Naive thymus-derived CD4-positive, alpha-beta T cell (primary cell): ENCODE results near the gene C15orf39. TPM values are rescaled to one million over a fixed set of nuclear protein-coding genes. Genes with fewer than 3 reads are reported as not detected.
A peak's percentile ranks its signal among the peaks of the same experiment; 100 is the strongest.

Experiments used
- ATAC-seq: fragments of 150-1000 bp; cut with Tn5 transposase; 2 replicates; pipeline ENCODE4 v1.10.0; 2021; ENCODE audit warnings: mild to moderate bottlenecking, moderate library complexity
- CTCF ChIA-PET: fragments of 350-600 bp; sonication (Branson Sonifier 250); formaldehyde crosslinking; loops from one replicate; lab custom pipeline; 2021; ENCODE audit warnings: antibody characterized with exemption; lab: Charles Lee
- POLR2A ChIA-PET: fragments of 350-600 bp; sonication (Branson Sonifier 250); formaldehyde crosslinking; loops from one replicate; lab custom pipeline; 2021; ENCODE audit warnings: antibody characterized with exemption, inconsistent platforms; lab: Charles Lee
- DNase-seq, 9 donors: peaks; one replicate each; pipeline versions ENCODE4 v3.0.0 to v3.0.0-alpha.2; 2020 to 2022; ENCODE audit warnings: mixed read lengths in 1 of 9
- H3K27ac ChIP-seq: one replicate; pipeline ENCODE4 v1.7.0; 2013; ENCODE audit warnings: mild to moderate bottlenecking, low read depth, low read length, moderate library complexity
- H3K27me3 ChIP-seq, 2 donors: one replicate each; pipeline ENCODE4 v1.7.0; 2013; ENCODE audit warnings: low read length in 2 of 2, mild to moderate bottlenecking in 2 of 2, moderate library complexity in 2 of 2; ENCODE audit not compliant: control insufficient read depth in 2 of 2, insufficient read depth in 2 of 2
- H3K36me3 ChIP-seq, 3 experiments: 1 replicate in 2 of 3; 2 replicates in 1 of 3; pipeline ENCODE4 v1.7.0; 2013; ENCODE audit warnings: low read length in 3 of 3, mild to moderate bottlenecking in 3 of 3, moderate library complexity in 1 of 3; ENCODE audit not compliant: insufficient read depth in 3 of 3, control insufficient read depth in 2 of 3
- H3K4me1 ChIP-seq, 2 donors: one replicate each; pipeline ENCODE4 v1.7.0; 2013; ENCODE audit warnings: low read length in 2 of 2, mild to moderate bottlenecking in 2 of 2, moderate library complexity in 1 of 2; ENCODE audit not compliant: control insufficient read depth in 2 of 2, insufficient read depth in 2 of 2
- H3K4me3 ChIP-seq: 2 replicates; pipeline ENCODE4 v1.7.0; 2013; ENCODE audit warnings: mild to moderate bottlenecking, low read length
- H3K9me3 ChIP-seq, 3 experiments: 1 replicate in 2 of 3; 2 replicates in 1 of 3; pipeline ENCODE4 v1.7.0; 2013; ENCODE audit warnings: low read length in 3 of 3; ENCODE audit not compliant: control insufficient read depth in 2 of 3
- H3K27ac Mint-ChIP-seq, 9 donors: one replicate each; pipeline ENCODE4 v1.8.0; 2020 to 2022; ENCODE audit warnings: mixed read lengths in 9 of 9, mild to moderate bottlenecking in 8 of 9, moderate library complexity in 5 of 9, inconsistent platforms in 2 of 9
- H3K27me3 Mint-ChIP-seq, 5 donors: one replicate each; pipeline ENCODE4 v1.8.0; 2021 to 2022; ENCODE audit warnings: mixed read lengths in 5 of 5, mild to moderate bottlenecking in 1 of 5
- H3K36me3 Mint-ChIP-seq, 5 donors: one replicate each; pipeline ENCODE4 v1.8.0; 2020 to 2022; ENCODE audit warnings: mixed read lengths in 5 of 5, mild to moderate bottlenecking in 3 of 5, inconsistent platforms in 1 of 5
- H3K4me1 Mint-ChIP-seq, 7 donors: one replicate each; pipeline ENCODE4 v1.8.0; 2020 to 2022; ENCODE audit warnings: mixed read lengths in 7 of 7, mild to moderate bottlenecking in 3 of 7, inconsistent platforms in 1 of 7
- H3K4me3 Mint-ChIP-seq, 10 donors: one replicate each; pipeline ENCODE4 v1.8.0; 2020 to 2022; ENCODE audit warnings: mild to moderate bottlenecking in 10 of 10, mixed read lengths in 10 of 10, moderate library complexity in 6 of 10, inconsistent platforms in 2 of 10
- H3K9me3 Mint-ChIP-seq, 11 donors: one replicate each; pipeline ENCODE4 v1.8.0; 2020 to 2022; ENCODE audit warnings: mixed read lengths in 11 of 11, mild to moderate bottlenecking in 4 of 11, inconsistent platforms in 1 of 11, moderate library complexity in 1 of 11
- intact Hi-C, 2 donors: fragments of 100-400 bp; cut with micrococcal nuclease; formaldehyde crosslinking; loops; one replicate each; pipeline ENCODE4 v1.15.1; 2023
- polyA plus RNA-seq, 2 donors: library from polyadenylated mRNA; unstranded; fragments of 300-500 nt; fragmentation: Illumina TruSeq; gene quantifications; one replicate each; pipeline ENCODE4 v1.2.3, GENCODE V29; 2021
- total RNA-seq, 6 experiments: library from RNA in 5 of 6; stranded (reverse) in 5 of 6; gene quantifications; 1 replicate in 5 of 6; 2 replicates in 1 of 6; pipeline ENCODE4 v1.2.3 and lab custom pipeline; 2021 to 2026

Gene C15orf39
- total RNA-seq (100 to 1,000 TPM in 1 of 5 experiments, 10 to 100 TPM in 4; 30.9 to 124 (median 50.5) TPM), polyA plus RNA-seq (1 to 10 TPM; 2.1 to 6.1 TPM), total RNA-seq (lab: John Stamatoyannopoulos, UW) (24.6 reads per million, percentile 55 among the genes with 10 or more reads in this experiment)

GRCh38 chr15:75201616-75202250, at the start of gene C15orf39:
Gene C15orf39, plus strand, starts transcription at chr15:75201882. Its CDS starts 4,167 bp downstream, at chr15:75206049.
- POLR2A ChIA-PET = interaction anchor here (0.7 to 1.5 kb wide), 11 partner anchors 10 to 439 kb away, joined by 3 to 10 read pairs (median 5); partner anchors contain the start of genes IMP3 and PPCDC
- H3K9me3 Mint-ChIP-seq = no peaks in the 10 kb centered on the region
- Histone ChIP-seq H3K9me3 (no peaks in the 10 kb centered on the region), H3K4me3 (peak within 1 kb of the TSS; percentile 84), H3K36me3 (peaks cover 0 to 13% (median 0%) of the 10 kb centered on the region in 3 experiments), H3K27ac (peak within 1 kb of the TSS; percentile 92), H3K4me1 (peaks cover 26 to 27% of the 10 kb centered on the region in 2 donors), H3K27me3 (no peaks in the 10 kb centered on the region)
- intact Hi-C loops = loop anchor here (1.0 to 10.0 kb wide), 23 partner anchors 48 to 1564 kb away; partner anchors contain the start of genes ARID3B (in 2 of the 2), ULK3 (in 2 of the 2), CLK3 (in 1 of the 2) and COX5A (in 1 of the 2)
- H3K36me3 Mint-ChIP-seq = peaks cover 0 to 16% (median 0%) of the 10 kb centered on the region in 5 donors
- peak; percentile 78 for ATAC-seq
- DNase-seq = peak; percentile 66 to 88 (median 84)
- H3K27ac Mint-ChIP-seq = peak within 1 kb of the TSS; percentile 69 to 95 (median 88)
- H3K27me3 Mint-ChIP-seq = no peaks in the 10 kb centered on the region
- peaks cover 19 to 68% (median 39%) of the 10 kb centered on the region in 7 donors for H3K4me1 Mint-ChIP-seq
- H3K4me3 Mint-ChIP-seq = peak within 1 kb of the TSS; percentile 89 to 98 (median 94)
- CTCF ChIA-PET = interaction anchor here (0.6 to 2.1 kb wide), 7 partner anchors 137 to 831 kb away, joined by 3 to 9 read pairs (median 4); no protein-coding TSS in a partner anchor

GRCh38 chr15:75152382-75153079, 49.2 kb upstream of the C15orf39 start:
- DNase-seq (no peak), ATAC-seq (no peak)
- peaks cover 0 to 41% (median 10%) of the 10 kb centered on the region in 7 donors for H3K4me1 Mint-ChIP-seq
- ChIA-PET POLR2A (interaction anchor here (0.6 kb wide), 1 partner anchor 1710 kb away, joined by 3 read pairs; the partner anchor contains the start of gene REC114), CTCF (no interaction called here)
- H3K27me3 ChIP-seq = no peaks in the 10 kb centered on the region
- no peaks in the 10 kb centered on the region for H3K4me1 ChIP-seq
- H3K27ac ChIP-seq = no peak overlapping the region
- H3K9me3 Mint-ChIP-seq = peaks cover 0 to 17% (median 3%) of the 10 kb centered on the region in 11 donors
- H3K9me3 ChIP-seq = no peaks in the 10 kb centered on the region
- peak overlapping the region in 1 of 9 donors; percentile 57 for H3K27ac Mint-ChIP-seq
- intact Hi-C loops = loop anchor here in 1 of 2 donors (1.0 kb wide), 1 partner anchor 50 kb away; no protein-coding TSS in a partner anchor
- H3K4me3 Mint-ChIP-seq = peak overlapping the region in 1 of 10 donors; percentile 11
- no peak overlapping the region for H3K4me3 ChIP-seq
- H3K36me3 ChIP-seq = no peaks in the 10 kb centered on the region
- peaks cover 0 to 14% (median 0%) of the 10 kb centered on the region in 5 donors for H3K36me3 Mint-ChIP-seq
- peaks cover 0 to 9% (median 0%) of the 10 kb centered on the region in 5 donors for H3K27me3 Mint-ChIP-seq

- H3K4me1 Mint-ChIP-seq = peaks cover 0 to 41% (median 10%) of the 10 kb centered on the region in 7 donors
- CTCF ChIA-PET = no interaction called here
- POLR2A ChIA-PET = no interaction called here
- intact Hi-C loops = loop anchor here in 1 of 2 donors (1.0 kb wide), 1 partner anchor 49 kb away; no protein-coding TSS in a partner anchor
- no peaks in the 10 kb centered on the region for H3K27me3 ChIP-seq
- no peaks in the 10 kb centered on the region for H3K9me3 ChIP-seq
- peak; percentile 68 for ATAC-seq
- H3K4me3 ChIP-seq = no peak overlapping the region
- peak in 2 of 9 donors; percentile 9 to 13 for DNase-seq
- H3K27ac Mint-ChIP-seq = no peak overlapping the region
- H3K36me3 ChIP-seq = no peaks in the 10 kb centered on the region
- H3K27ac ChIP-seq = no peak overlapping the region
- H3K4me1 ChIP-seq = no peaks in the 10 kb centered on the region
- peaks cover 0 to 9% (median 0%) of the 10 kb centered on the region in 5 donors for H3K27me3 Mint-ChIP-seq
- H3K4me3 Mint-ChIP-seq = peak overlapping the region in 1 of 10 donors; percentile 14
- H3K36me3 Mint-ChIP-seq = peaks cover 0 to 14% (median 0%) of the 10 kb centered on the region in 5 donors
- H3K9me3 Mint-ChIP-seq = peaks cover 0 to 12% (median under 1%) of the 10 kb centered on the region in 11 donors
Measured at GRCh38 chr15:75153087-75153486, 48.6 kb upstream of the C15orf39 start.

- Mint-ChIP-seq H3K27ac (peak overlapping the region in 1 of 9 donors; percentile 30), H3K4me3 (peak overlapping the region in 1 of 10 donors; percentile 14), H3K9me3 (peaks cover 0 to 11% (median 0%) of the 10 kb centered on the region in 11 donors), H3K27me3 (peaks cover 0 to 11% (median 0%) of the 10 kb centered on the region in 5 donors), H3K4me1 (peaks cover 0 to 41% (median 10%) of the 10 kb centered on the region in 7 donors), H3K36me3 (peaks cover 0 to 14% (median 0%) of the 10 kb centered on the region in 5 donors)
- no peaks in the 10 kb centered on the region for H3K27me3 ChIP-seq
- no peaks in the 10 kb centered on the region for H3K9me3 ChIP-seq
- ATAC-seq (peak; percentile 63), DNase-seq (no peak)
- H3K4me3 ChIP-seq = no peak overlapping the region
- H3K27ac ChIP-seq = no peak overlapping the region
- H3K4me1 ChIP-seq = no peaks in the 10 kb centered on the region
- ChIA-PET CTCF (no interaction called here), POLR2A (no interaction called here)
- no peaks in the 10 kb centered on the region for H3K36me3 ChIP-seq
- intact Hi-C loops = loop anchor here in 1 of 2 donors (1.0 kb wide), 1 partner anchor 49 kb away; no protein-coding TSS in a partner anchor
Measured at GRCh38 chr15:75153565-75154276, 48.0 kb upstream of the C15orf39 start.

GRCh38 chr15:75154461-75155062, 47.1 kb upstream of the C15orf39 start:
- H3K9me3 Mint-ChIP-seq = peaks cover 0 to 10% (median 0%) of the 10 kb centered on the region in 11 donors
- Histone ChIP-seq H3K9me3 (no peaks in the 10 kb centered on the region), H3K27ac (no peak overlapping the region), H3K36me3 (no peaks in the 10 kb centered on the region), H3K4me3 (no peak overlapping the region), H3K4me1 (no peaks in the 10 kb centered on the region), H3K27me3 (no peaks in the 10 kb centered on the region)
- no peak for DNase-seq
- ATAC-seq = no peak
- no peak overlapping the region for H3K4me3 Mint-ChIP-seq
- POLR2A ChIA-PET = no interaction called here
- H3K27me3 Mint-ChIP-seq = peaks cover 0 to 12% (median 0%) of the 10 kb centered on the region in 5 donors
- H3K27ac Mint-ChIP-seq = peak overlapping the region in 1 of 9 donors; percentile 42
- peaks cover 0 to 41% (median 10%) of the 10 kb centered on the region in 7 donors for H3K4me1 Mint-ChIP-seq
- H3K36me3 Mint-ChIP-seq = peaks cover 0 to 14% (median 0%) of the 10 kb centered on the region in 5 donors
- intact Hi-C loops = no loop called here
- CTCF ChIA-PET = no interaction called here
